ENCODE measurements around the gene UBAC2. TPM values are rescaled to one million over a fixed set of nuclear protein-coding genes. Genes with fewer than 3 reads are reported as not detected.

The UBAC2 gene
- total and polyA plus RNA-seq, 4 donors: 49.9 to 77.1 (median 53.7) TPM

DNA sequence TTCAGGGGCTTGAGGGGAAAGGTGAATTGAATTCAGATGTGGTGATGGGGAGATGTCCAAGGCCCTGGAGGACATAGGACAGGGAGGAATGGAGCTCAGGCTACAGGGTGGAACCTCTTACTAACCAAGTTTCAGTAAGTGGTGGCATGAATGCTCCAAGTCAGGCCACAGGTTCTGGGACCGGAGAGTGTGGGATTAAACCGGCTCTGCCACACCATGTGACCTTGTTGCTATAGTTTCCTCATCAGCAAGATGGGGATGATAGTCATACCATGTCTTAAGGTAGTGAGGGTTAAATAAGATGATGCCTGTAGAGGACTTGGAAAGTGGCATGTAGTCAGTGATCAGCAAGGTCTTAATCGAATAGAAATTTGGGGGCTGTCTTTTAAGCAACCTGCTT, 90.2 kb downstream of the UBAC2 start:
- no peaks in the 10 kb centered on the region for H3K9me3 ChIP-seq (ENCODE audit: control insufficient read depth in 4 of 4, insufficient read depth in 3 of 4, low read length in 3 of 4)
- WGBS, 2 donors: 77 to 87% methylated on average over 3 of the region's 3 CpGs
- TF ChIP-seq, protein P1, sequence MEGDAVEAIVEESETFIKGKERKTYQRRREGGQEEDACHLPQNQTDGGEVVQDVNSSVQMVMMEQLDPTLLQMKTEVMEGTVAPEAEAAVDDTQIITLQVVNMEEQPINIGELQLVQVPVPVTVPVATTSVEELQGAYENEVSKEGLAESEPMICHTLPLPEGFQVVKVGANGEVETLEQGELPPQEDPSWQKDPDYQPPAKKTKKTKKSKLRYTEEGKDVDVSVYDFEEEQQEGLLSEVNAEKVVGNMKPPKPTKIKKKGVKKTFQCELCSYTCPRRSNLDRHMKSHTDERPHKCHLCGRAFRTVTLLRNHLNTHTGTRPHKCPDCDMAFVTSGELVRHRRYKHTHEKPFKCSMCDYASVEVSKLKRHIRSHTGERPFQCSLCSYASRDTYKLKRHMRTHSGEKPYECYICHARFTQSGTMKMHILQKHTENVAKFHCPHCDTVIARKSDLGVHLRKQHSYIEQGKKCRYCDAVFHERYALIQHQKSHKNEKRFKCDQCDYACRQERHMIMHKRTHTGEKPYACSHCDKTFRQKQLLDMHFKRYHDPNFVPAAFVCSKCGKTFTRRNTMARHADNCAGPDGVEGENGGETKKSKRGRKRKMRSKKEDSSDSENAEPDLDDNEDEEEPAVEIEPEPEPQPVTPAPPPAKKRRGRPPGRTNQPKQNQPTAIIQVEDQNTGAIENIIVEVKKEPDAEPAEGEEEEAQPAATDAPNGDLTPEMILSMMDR (IDR thresholded peaks at IDR 0.05; ENCODE audit: control extremely low read depth, extremely low read depth): no peak

GRCh38 chr13:99293178-99293577, 92.5 kb downstream of the UBAC2 start:
- no peak for DNase-seq
- H3K36me3 ChIP-seq (ENCODE audit: control insufficient read depth in 4 of 4, insufficient read depth in 4 of 4, low read length in 4 of 4): peaks cover 0 to 8% (median 3%) of the 10 kb centered on the region in 4 donors
- H3K9ac ChIP-seq (ENCODE audit: insufficient read depth in 1 of 2, low read length in 2 of 2): no peak overlapping the region
- WGBS, 2 donors: 37 to 69% methylated on average over 2 of the region's 2 CpGs
- peaks cover 0 to 9% (median 3%) of the 10 kb centered on the region in 5 donors for H3K4me1 ChIP-seq (ENCODE audit: control insufficient read depth in 5 of 5, insufficient read depth in 5 of 5, low read length in 5 of 5)
- H3K27me3 ChIP-seq (ENCODE audit: control insufficient read depth in 3 of 3, insufficient read depth in 3 of 3, low read length in 2 of 3): no peaks in the 10 kb centered on the region
- no peak for ATAC-seq (ENCODE audit: insufficient read depth, low FRiP score)
- H3K4me3 ChIP-seq: no peak overlapping the region
- TF ChIP-seq, protein P1 (IDR thresholded peaks at IDR 0.05; ENCODE audit: control extremely low read depth, extremely low read depth): no peak
- H3K27ac ChIP-seq (ENCODE audit: low read depth in 1 of 2, low read length in 1 of 2): no peak overlapping the region
- H3K9me3 ChIP-seq (ENCODE audit: control insufficient read depth in 4 of 4, insufficient read depth in 3 of 4, low read length in 3 of 4): no peaks in the 10 kb centered on the region

More for the DNA sequence above, 90.2 kb downstream of the UBAC2 start:
- Histone ChIP-seq H3K9ac (ENCODE audit: insufficient read depth in 1 of 2, low read length in 2 of 2) (no peak overlapping the region), H3K4me3 (no peak overlapping the region), H3K4me1 (ENCODE audit: control insufficient read depth in 5 of 5, insufficient read depth in 5 of 5, low read length in 5 of 5) (peaks cover 0 to 22% (median 3%) of the 10 kb centered on the region in 5 donors), H3K27me3 (ENCODE audit: control insufficient read depth in 3 of 3, insufficient read depth in 3 of 3, low read length in 2 of 3) (no peaks in the 10 kb centered on the region), H3K27ac (ENCODE audit: low read depth in 1 of 2, low read length in 1 of 2) (no peak overlapping the region), H3K36me3 (ENCODE audit: control insufficient read depth in 4 of 4, insufficient read depth in 4 of 4, low read length in 4 of 4) (peaks cover 0 to 8% (median 3%) of the 10 kb centered on the region in 4 donors)
- ATAC-seq (ENCODE audit: insufficient read depth, low FRiP score): no peak
- no peak for DNase-seq

DNA sequence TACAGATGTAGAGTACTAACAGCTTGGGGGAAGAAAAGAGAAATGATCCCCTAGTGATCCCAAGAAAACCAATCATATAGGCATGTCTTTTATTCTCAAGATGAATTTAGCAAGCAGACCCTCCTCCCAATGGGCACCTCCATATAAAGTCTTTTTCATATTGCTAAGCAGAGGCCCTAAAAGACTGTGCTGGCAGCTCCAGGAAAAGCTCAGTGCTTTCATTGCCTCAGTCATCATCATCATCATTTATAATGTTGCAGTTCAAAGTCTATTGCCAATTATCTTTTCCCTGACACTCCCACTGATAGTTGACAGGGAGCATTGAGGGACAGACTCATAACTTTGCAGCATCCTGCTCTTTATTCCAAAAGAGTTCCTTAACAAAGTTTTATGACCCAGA, 93.5 kb downstream of the UBAC2 start:
- DNase-seq (no peak), ATAC-seq (ENCODE audit: insufficient read depth, low FRiP score) (no peak)
- H3K4me1 ChIP-seq (ENCODE audit: control insufficient read depth in 5 of 5, insufficient read depth in 5 of 5, low read length in 5 of 5): peaks cover 0 to 3% (median 0%) of the 10 kb centered on the region in 5 donors
- H3K27me3 ChIP-seq (ENCODE audit: control insufficient read depth in 3 of 3, insufficient read depth in 3 of 3, low read length in 2 of 3): no peaks in the 10 kb centered on the region
- H3K9me3 ChIP-seq (ENCODE audit: control insufficient read depth in 4 of 4, insufficient read depth in 3 of 4, low read length in 3 of 4): no peaks in the 10 kb centered on the region
- H3K27ac ChIP-seq (ENCODE audit: low read depth in 1 of 2, low read length in 1 of 2): no peak overlapping the region
- H3K36me3 ChIP-seq (ENCODE audit: control insufficient read depth in 4 of 4, insufficient read depth in 4 of 4, low read length in 4 of 4): peaks cover 0 to 8% (median 3%) of the 10 kb centered on the region in 4 donors
- TF ChIP-seq, protein P1 (IDR thresholded peaks at IDR 0.05; ENCODE audit: control extremely low read depth, extremely low read depth): no peak
- no peak overlapping the region for H3K9ac ChIP-seq (ENCODE audit: insufficient read depth in 1 of 2, low read length in 2 of 2)
- H3K4me3 ChIP-seq: no peak overlapping the region

- Histone ChIP-seq H3K27me3 (ENCODE audit: control insufficient read depth in 3 of 3, insufficient read depth in 3 of 3, low read length in 2 of 3) (no peaks in the 10 kb centered on the region), H3K9ac (ENCODE audit: insufficient read depth in 1 of 2, low read length in 2 of 2) (no peak overlapping the region), H3K4me1 (ENCODE audit: control insufficient read depth in 5 of 5, insufficient read depth in 5 of 5, low read length in 5 of 5) (peaks cover 0 to 1% (median 0%) of the 10 kb centered on the region in 5 donors), H3K4me3 (no peak overlapping the region), H3K36me3 (ENCODE audit: control insufficient read depth in 4 of 4, insufficient read depth in 4 of 4, low read length in 4 of 4) (peaks cover 0 to 6% (median 4%) of the 10 kb centered on the region in 4 donors), H3K9me3 (ENCODE audit: control insufficient read depth in 4 of 4, insufficient read depth in 3 of 4, low read length in 3 of 4) (no peaks in the 10 kb centered on the region), H3K27ac (ENCODE audit: low read depth in 1 of 2, low read length in 1 of 2) (no peak overlapping the region)
- ATAC-seq (ENCODE audit: insufficient read depth, low FRiP score): no peak
- WGBS, 2 donors: 78 to 80% methylated on average over 7 of the region's 7 CpGs
- no peak for DNase-seq
- TF ChIP-seq, protein P1 (IDR thresholded peaks at IDR 0.05; ENCODE audit: control extremely low read depth, extremely low read depth): no peak
Measured at GRCh38 chr13:99294958-99295357, 94.3 kb downstream of the UBAC2 start.
